ENCODE results near the gene SMAD3. TPM values are rescaled to one million over a fixed set of nuclear protein-coding genes. Genes with fewer than 3 reads are reported as not detected.
A peak's percentile ranks its signal among the peaks of the same experiment; 100 is the strongest.

Gene SMAD3
- total RNA-seq, 1 donor from 2014 or later = 61.6 TPM

DNA sequence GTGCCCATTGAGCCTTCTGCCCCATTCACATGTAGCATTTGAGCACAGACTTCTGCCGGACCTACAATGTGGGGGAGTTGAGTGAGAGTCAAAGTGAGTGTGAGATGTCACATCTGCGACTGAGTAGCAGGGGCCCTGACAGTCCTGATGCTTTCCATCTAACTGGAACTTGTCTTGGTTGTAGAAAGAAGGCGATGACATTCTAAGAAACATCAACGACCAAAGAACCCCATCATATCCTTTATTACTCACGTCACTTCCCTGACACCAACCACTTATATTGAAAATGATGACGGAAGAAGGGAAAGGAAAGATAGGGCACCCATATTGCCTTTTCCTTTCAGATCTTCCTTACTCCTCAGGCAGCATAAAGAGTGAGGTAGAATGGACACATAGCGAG, 30.5 kb downstream of the SMAD3 start:
- Mint-ChIP-seq H3K36me3 (ENCODE audit: low read depth) (peaks cover 61% of the 10 kb centered on the region), H3K27me3 (no peaks in the 10 kb centered on the region), H3K4me3 (peak overlapping the region; percentile 70), H3K4me1 (peaks cover 83% of the 10 kb centered on the region), H3K9me3 (peaks cover 4% of the 10 kb centered on the region), H3K27ac (peak overlapping the region; percentile 95)
- peak; percentile 75 for DNase-seq
- intact Hi-C loops (cut with micrococcal nuclease) = no loop called here

DNA sequence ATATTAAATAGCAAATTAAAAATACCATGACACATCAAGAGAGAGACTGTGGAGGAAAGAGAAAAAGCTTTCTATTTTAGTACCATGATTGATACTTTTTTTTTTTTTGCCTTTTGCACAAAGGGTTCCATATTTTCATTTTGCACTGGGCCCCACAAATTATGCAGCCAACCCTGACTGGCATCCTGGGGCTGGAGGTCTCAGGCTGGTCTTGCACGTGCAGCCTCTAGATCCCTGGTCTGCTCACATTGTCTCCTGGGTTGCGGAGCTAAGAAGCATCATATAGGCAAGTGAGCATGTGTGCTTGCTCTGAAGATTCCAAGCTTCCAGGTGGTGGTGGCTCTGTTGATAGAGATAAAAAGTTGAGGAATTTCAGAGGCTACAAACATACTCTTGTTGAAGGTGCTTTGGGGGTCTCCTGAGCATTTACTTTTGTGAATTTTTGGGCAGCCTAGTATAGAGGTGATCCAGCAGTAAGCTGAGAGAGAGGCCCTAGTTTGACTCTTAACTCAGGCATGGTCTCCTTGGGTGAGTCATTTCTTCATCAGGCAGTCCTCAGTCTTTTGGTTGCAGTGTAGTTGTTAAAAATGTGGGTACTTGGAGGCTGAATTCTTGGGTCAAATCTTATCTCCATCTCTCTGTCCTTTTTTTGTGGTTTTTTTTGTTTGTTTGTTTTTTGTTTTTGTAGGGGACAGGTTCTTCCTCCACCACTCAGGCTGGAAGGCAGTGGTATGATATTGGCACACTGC, 31.3 kb downstream of the SMAD3 start:
- intact Hi-C loops (cut with micrococcal nuclease) = no loop called here
- H3K9me3 Mint-ChIP-seq = peaks cover 4% of the 10 kb centered on the region
- H3K4me1 Mint-ChIP-seq = peaks cover 76% of the 10 kb centered on the region
- no peak for DNase-seq
- H3K27ac Mint-ChIP-seq = peak overlapping the region; percentile 95
- peaks cover 57% of the 10 kb centered on the region for H3K36me3 Mint-ChIP-seq (ENCODE audit: low read depth)
- H3K4me3 Mint-ChIP-seq = peak overlapping the region; percentile 86
- H3K27me3 Mint-ChIP-seq = no peaks in the 10 kb centered on the region

DNA sequence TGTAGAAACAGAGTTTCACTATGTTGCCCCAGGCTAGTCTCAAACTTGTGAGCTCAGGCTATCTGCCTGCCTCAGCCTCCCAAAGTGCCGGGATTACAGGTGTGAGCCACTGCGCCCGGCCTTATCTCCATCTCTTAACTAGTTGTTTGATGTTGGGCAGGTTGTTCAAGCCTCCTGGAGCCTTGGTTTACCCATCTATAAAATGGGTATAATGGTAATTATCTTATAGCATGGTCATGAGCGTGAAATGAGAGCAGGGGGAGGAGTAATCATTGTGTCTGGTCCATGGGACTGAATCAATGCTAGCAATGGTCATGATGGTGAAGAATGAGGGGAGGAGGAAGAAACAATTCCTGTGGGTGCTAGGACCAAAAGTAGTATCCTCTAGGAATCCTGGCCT, 32.0 kb downstream of the SMAD3 start:
- Mint-ChIP-seq H3K9me3 (peaks cover 4% of the 10 kb centered on the region), H3K4me3 (peak overlapping the region; percentile 86), H3K36me3 (ENCODE audit: low read depth) (peaks cover 56% of the 10 kb centered on the region), H3K27me3 (no peaks in the 10 kb centered on the region), H3K4me1 (peaks cover 70% of the 10 kb centered on the region), H3K27ac (peak overlapping the region; percentile 95)
- DNase-seq = no peak
- intact Hi-C loops (cut with micrococcal nuclease) = no loop called here

DNA sequence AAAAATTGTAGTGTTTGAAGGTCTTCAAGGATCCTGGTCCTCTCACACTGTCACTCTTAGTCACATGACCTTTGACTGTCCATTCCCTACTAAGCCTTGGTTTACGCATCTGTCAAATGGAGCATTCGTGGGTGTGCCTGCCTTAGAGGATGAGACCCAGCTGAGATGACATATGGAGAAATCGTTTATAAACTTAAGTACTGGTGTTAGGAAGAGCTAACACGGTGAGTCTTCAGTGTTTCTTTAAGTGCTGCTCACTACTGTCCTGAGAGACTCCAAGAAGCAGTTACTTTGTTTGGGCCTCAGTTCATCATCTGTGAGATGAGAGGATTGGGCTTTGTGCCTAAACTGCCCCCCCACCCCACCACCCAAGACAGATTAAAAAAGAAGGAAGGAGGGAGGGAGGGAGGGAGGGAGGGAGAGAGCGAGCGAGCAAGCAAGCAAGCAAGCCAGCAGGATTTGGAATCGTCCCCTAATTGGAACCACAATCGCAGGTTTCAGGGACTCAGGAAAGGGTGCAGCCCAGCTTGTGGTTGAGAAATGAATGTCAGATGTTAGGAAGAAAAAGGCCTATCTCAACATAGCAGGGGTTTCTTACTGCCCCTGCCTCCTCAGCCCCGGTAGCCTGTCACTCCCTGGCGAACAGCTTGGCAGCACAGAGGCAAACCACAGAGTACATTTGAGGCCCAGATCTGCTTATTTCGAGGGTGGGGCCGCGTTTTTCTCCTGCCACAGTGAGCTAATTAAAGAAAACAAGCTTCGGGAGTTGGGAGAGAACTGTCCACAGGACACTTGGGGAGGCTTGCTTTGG, 32.7 kb downstream of the SMAD3 start:
- Mint-ChIP-seq H3K4me1 (peaks cover 63% of the 10 kb centered on the region), H3K36me3 (ENCODE audit: low read depth) (peaks cover 54% of the 10 kb centered on the region)

DNA sequence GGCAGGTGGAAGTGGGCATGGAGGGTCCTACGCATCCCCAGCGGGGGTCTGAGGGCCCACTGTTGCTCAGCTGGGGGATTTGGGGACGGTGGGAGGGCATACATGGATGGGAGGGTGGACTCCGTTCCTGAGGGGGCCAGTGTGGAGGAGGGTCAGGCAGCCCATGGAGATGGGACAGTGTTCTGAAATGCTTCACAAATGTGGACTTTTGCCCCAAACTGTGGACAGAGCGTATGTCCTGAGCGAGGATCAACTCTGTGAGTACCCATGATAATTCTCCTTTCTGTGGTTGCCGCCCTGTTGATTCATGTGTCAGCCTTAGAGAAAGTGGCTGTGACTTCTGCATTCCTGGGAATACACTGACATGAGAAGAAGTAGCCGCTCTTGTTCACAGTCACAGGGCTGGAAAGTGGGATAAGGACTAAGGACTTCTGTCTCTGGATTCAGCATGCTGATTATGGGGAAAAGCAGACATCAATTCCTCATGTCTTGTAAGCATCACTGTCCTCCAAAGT, 33.4 kb downstream of the SMAD3 start:
- intact Hi-C loops (cut with micrococcal nuclease) = no loop called here
- Mint-ChIP-seq H3K9me3 (peaks cover 4% of the 10 kb centered on the region), H3K27ac (peak overlapping the region; percentile 95), H3K4me1 (peaks cover 60% of the 10 kb centered on the region), H3K27me3 (no peaks in the 10 kb centered on the region), H3K36me3 (ENCODE audit: low read depth) (peaks cover 52% of the 10 kb centered on the region), H3K4me3 (peak overlapping the region; percentile 86)
- DNase-seq = no peak

More for the DNA sequence above, 32.7 kb downstream of the SMAD3 start:
- intact Hi-C loops (cut with micrococcal nuclease) = no loop called here
- DNase-seq = peak; percentile 85
- Mint-ChIP-seq H3K4me3 (peak overlapping the region; percentile 86), H3K27ac (peak overlapping the region; percentile 95), H3K27me3 (no peaks in the 10 kb centered on the region), H3K9me3 (peaks cover 4% of the 10 kb centered on the region)

DNA sequence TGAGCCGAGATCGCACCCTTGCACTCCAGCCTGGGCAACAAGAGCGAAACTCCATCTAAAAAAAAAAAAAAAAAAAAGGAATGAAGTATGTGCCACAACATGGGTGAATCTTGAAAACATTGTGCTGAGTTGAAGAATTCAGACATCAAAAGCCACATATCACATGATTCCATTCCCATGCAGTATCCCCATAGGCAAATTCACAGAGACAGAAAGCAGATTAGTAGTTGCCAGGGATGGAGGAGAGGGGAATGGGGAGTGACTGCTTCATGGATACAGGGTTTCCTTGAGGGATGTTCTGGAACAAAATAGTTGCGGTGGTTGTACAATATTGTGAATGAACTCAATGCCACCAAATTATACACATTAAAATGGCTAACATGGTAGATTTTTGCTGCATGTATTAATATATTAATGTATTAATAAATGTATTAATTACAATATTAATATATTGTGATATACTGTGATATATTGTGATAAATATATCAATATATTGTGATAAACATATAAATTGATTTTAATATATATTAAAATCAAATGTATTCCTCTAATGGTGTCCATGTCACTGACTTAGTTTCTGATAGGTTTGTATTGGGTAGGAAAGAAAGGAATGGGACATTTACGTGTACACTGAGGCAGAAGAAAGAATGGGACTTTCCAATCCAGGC, 34.9 kb downstream of the SMAD3 start:
- intact Hi-C loops (cut with micrococcal nuclease) = loop anchor here (2.0 kb wide), 1 partner anchor 15 kb away; no protein-coding TSS in a partner anchor
- H3K27me3 Mint-ChIP-seq = no peaks in the 10 kb centered on the region
- peak overlapping the region; percentile 88 for H3K27ac Mint-ChIP-seq
- H3K4me3 Mint-ChIP-seq = peak overlapping the region; percentile 86
- H3K4me1 Mint-ChIP-seq = peaks cover 61% of the 10 kb centered on the region
- peaks cover 4% of the 10 kb centered on the region for H3K9me3 Mint-ChIP-seq
- no peak for DNase-seq
- H3K36me3 Mint-ChIP-seq (ENCODE audit: low read depth) = peaks cover 48% of the 10 kb centered on the region

DNA sequence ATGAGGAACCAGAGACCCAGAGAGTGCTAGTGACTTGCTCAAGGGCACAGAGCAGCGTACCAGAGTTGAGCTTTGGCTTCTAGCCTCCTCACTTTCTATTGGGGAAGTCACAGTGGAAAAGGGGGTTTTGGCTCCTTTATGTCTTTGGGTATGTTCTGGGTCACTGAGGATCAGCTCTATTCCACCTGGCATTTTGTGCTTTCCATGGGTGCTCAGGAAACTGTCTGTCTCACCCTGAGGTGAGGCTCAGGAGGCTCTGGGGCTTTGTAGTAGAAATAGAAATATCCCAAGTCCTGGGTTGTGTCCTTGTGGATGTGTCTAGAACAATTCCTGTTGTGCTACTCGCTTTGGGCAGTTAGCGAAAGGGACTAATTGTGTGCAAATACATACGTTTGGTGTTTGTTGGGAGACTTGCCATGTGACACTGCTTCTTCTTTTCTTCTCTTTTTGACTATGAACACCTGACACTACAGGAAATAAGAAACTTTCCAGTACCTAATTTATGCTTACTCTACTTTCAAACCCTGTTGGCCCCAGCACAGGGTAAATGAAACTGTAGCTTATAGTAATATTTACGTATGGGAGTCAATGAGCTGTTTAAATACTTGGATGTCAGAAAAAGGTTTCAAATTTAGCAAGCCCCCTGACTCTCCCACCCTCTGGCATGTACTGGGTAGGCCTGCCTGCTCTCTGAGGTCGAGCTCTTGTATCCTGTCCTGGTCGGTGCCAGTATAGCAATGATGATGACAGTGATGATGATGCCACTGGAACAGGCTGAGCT, 35.6 kb downstream of the SMAD3 start:
- DNase-seq = peak; percentile 88
- Mint-ChIP-seq H3K36me3 (ENCODE audit: low read depth) (peaks cover 47% of the 10 kb centered on the region), H3K9me3 (peaks cover under 1% of the 10 kb centered on the region), H3K27me3 (no peaks in the 10 kb centered on the region), H3K27ac (no peak overlapping the region), H3K4me3 (no peak overlapping the region), H3K4me1 (peaks cover 60% of the 10 kb centered on the region)
- intact Hi-C loops (cut with micrococcal nuclease) = loop anchor here (1.0 to 2.0 kb wide), 7 partner anchors 10 to 206 kb away; no protein-coding TSS in a partner anchor

DNA sequence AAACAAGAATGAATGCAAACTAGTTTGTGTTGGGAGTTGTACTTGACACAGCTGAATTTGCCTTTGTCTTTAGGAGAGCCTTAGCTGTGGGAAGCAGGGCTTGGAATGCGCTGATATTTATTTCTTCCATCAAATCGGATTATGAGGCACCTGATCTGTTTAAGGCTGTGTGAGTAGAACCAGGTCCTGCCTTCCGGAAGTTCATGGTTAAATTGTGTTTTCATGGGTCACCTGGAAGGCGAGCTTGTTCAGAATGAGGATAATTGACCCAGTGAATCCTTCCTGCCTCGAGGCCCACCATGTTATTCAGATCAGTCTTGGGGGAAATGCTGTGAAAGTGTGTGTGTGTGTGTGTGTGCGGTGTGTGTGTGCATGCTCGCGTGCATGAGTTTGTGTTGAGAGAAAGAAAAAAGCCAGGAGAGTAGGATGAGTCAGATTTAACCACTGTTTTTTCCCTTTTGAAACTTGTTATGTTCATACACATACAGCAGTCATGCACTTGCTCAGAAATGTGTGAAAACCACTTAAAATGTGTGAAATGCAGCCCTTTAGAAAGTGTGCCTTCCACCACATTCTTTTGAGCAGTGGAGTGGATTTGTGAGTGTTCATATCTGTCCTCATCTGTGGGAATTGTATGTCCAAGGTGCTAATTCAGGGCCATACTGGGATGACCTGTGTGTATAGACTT, 36.7 kb downstream of the SMAD3 start:
- peaks cover 46% of the 10 kb centered on the region for H3K36me3 Mint-ChIP-seq (ENCODE audit: low read depth)

DNA sequence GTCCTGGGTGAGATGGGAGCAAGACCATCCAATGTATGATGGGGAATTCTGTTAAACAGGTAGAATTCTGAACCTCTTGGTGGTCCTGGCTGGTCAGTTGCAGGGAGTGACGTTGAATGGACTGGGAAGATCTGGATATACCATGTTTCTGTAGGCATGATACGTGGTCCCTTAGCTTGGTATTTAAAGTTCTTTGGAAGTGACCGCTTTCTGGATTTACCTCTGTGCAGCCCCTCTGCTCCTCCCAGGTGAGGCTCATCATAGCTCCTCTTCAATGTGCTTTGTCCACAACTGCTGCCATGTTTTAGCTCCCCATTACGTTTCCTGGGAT, 37.2 kb downstream of the SMAD3 start:
- Mint-ChIP-seq H3K36me3 (ENCODE audit: low read depth) (peaks cover 41% of the 10 kb centered on the region), H3K4me1 (peaks cover 62% of the 10 kb centered on the region), H3K4me3 (no peak overlapping the region), H3K27ac (no peak overlapping the region), H3K9me3 (no peaks in the 10 kb centered on the region), H3K27me3 (no peaks in the 10 kb centered on the region)
- no peak for DNase-seq
- intact Hi-C loops (cut with micrococcal nuclease) = loop anchor here (1.0 kb wide), 3 partner anchors 19 to 45 kb away; no protein-coding TSS in a partner anchor

More for the DNA sequence above, 36.7 kb downstream of the SMAD3 start:
- Mint-ChIP-seq H3K4me3 (no peak overlapping the region), H3K27ac (no peak overlapping the region), H3K9me3 (no peaks in the 10 kb centered on the region), H3K27me3 (no peaks in the 10 kb centered on the region), H3K4me1 (peaks cover 62% of the 10 kb centered on the region)
- intact Hi-C loops (cut with micrococcal nuclease) = loop anchor here (1.0 to 2.0 kb wide), 10 partner anchors 11 to 205 kb away; no protein-coding TSS in a partner anchor
- DNase-seq = peak; percentile 89

DNA sequence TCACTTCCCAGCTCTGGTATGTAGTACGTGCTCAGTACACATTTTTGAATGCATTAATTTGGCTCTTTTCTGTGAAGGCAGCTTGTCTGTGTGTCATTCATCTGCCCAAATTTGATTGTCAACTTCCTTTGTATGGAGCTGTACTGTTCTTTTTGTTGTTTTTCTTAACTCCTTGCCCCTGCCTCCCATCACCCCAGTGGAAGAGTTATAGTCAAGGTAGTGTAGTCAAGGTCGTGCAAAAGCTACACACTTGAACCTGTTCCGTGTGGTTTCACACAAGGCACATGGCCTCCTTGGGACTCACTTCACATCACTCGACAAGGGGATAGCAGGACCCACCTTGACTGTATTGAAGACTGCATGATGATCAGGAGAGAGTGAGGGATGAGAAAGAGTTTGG, 37.6 kb downstream of the SMAD3 start:
- no peak overlapping the region for H3K27ac Mint-ChIP-seq
- H3K9me3 Mint-ChIP-seq = no peaks in the 10 kb centered on the region
- peaks cover 39% of the 10 kb centered on the region for H3K36me3 Mint-ChIP-seq (ENCODE audit: low read depth)
- peaks cover 60% of the 10 kb centered on the region for H3K4me1 Mint-ChIP-seq
- DNase-seq = no peak
- no peaks in the 10 kb centered on the region for H3K27me3 Mint-ChIP-seq
- intact Hi-C loops (cut with micrococcal nuclease) = loop anchor here (1.0 kb wide), 1 partner anchor 8 kb away; no protein-coding TSS in a partner anchor
- no peak overlapping the region for H3K4me3 Mint-ChIP-seq

DNA sequence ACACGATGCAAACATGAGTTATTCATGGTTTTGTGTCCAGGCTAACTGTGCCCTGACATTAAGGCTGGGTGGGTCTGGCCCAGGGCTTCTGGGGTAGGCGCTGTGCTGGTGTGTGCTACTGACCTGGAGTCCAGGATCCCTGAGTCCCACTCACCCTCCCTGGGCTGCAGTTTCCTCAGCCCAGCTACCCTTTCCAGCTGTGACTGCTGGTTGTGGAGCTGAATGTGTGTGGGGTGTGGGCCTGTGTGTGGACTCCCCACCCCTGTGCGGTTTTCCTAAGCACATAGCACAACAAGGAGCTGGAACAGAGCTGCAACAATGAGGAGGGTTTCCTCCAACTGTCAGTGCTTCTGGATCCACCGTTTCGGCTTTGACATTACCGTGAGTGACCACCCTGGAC, 38.0 kb downstream of the SMAD3 start:
- Mint-ChIP-seq H3K4me1 (peaks cover 61% of the 10 kb centered on the region), H3K4me3 (no peak overlapping the region), H3K27ac (no peak overlapping the region), H3K27me3 (no peaks in the 10 kb centered on the region), H3K36me3 (ENCODE audit: low read depth) (peaks cover 41% of the 10 kb centered on the region), H3K9me3 (no peaks in the 10 kb centered on the region)
- DNase-seq = no peak
- intact Hi-C loops (cut with micrococcal nuclease) = loop anchor here (1.0 kb wide), 1 partner anchor 8 kb away; no protein-coding TSS in a partner anchor

DNA sequence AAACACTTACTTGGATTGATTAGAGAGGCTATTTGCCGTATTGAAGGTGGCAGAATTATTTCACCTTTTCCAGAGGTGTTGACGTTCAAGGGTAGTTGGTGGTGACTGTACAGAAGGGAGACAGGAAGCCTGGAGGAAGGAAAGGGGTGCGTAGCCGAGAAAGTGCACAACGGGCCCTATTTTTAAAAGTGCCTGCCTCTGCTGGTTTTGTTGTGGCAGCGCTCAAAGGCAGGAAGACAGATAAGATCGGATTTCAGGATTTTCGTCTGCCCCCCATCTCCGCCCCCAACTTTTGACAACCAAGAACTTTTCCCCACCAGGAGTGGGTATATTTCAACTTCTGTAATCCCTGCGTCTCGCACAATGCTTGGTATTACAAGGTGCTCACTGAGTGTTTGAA, 38.5 kb downstream of the SMAD3 start:
- Mint-ChIP-seq H3K4me3 (no peak overlapping the region), H3K27ac (no peak overlapping the region), H3K9me3 (no peaks in the 10 kb centered on the region)

More for the DNA sequence above, 38.5 kb downstream of the SMAD3 start:
- intact Hi-C loops (cut with micrococcal nuclease) = loop anchor here (1.0 to 2.0 kb wide), 2 partner anchors 7 to 71 kb away; no protein-coding TSS in a partner anchor
- peaks cover 61% of the 10 kb centered on the region for H3K4me1 Mint-ChIP-seq
- DNase-seq = peak; percentile 82
- no peaks in the 10 kb centered on the region for H3K27me3 Mint-ChIP-seq
- H3K36me3 Mint-ChIP-seq (ENCODE audit: low read depth) = peaks cover 41% of the 10 kb centered on the region
